PFSK-1 (cell line): ENCODE data around the gene PLPPR2.

ENCODE experiments used
- FOXP2 ChIP-seq: optimal IDR thresholded peaks from 2 replicates; pipeline ENCODE3; 2011; ENCODE audit warnings: borderline replicate concordance, control low read depth, inconsistent platforms; ENCODE audit not compliant: insufficient read depth; ENCODE audit errors: extremely low read length, extremely low read depth
- POLR2AphosphoS5 ChIP-seq: IDR thresholded peaks from 2 replicates; pipeline ENCODE4 v1.6.1; 2012; ENCODE audit warnings: low read depth, mild to moderate bottlenecking, control low read depth, low read length, moderate library complexity
- SIN3A ChIP-seq: IDR thresholded peaks from 2 replicates; pipeline ENCODE4 v1.6.1; 2012; ENCODE audit warnings: mild to moderate bottlenecking, low read length, moderate library complexity, borderline replicate concordance; ENCODE audit not compliant: insufficient read depth
- TAF1 ChIP-seq: IDR thresholded peaks from 2 replicates; pipeline ENCODE4 v1.6.1; 2012; ENCODE audit warnings: low read length, control low read depth, borderline replicate concordance; ENCODE audit not compliant: insufficient read depth
- TF ChIP-seq, protein P1 (sequence below), 2 experiments: IDR thresholded peaks; 2 replicates each; pipeline versions ENCODE4 v1.6.1 to v1.8.0; 2011 to 2012; ENCODE audit warnings: low read depth in 2 of 2, low read length in 2 of 2, control low read depth in 1 of 2, inconsistent platforms in 1 of 2, mild to moderate bottlenecking in 1 of 2, moderate library complexity in 1 of 2; ENCODE audit not compliant: insufficient read depth in 1 of 2

Gene PLPPR2

DNA sequence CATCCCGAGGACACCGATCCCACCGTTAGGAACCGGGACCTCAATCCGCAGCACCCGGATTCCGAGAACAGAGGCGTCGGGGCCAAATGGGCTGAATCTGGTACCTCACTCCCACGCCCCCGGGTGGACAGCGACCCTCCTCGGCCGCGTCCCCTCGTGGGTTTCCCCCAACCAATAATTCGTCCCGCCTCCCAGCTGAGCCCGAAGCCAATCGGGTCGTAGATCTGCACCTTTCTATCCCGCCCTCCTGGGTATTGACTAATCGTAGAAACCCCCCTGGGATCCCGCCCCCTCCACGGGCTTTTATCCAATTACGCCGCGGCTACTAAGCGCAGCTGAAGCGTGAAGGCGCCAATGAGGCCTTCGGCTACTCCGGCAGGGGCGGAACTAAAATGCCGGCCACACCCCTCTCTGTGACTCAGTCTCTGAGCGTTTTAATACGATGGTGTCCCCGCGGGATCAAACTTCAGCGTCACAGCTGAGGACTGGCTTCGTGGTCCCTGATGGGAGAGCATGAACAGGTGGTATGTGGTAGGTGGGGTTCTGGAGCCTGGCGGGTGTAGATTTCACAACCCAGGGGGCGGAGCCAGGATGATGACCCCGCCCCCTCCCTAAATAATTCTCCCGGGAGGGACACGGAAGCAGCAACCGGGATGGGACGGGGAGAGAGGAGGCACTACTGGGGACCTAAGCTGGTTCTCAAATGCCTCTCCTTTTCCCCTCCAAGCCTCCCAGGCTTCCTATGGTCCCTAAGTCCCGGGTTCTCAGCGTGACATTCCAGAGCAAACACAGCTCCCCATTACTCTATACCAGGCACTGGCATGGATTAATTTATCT, 8.9 kb upstream of the PLPPR2 start, which contains the start of the genes CCDC159 and TMEM205:
CCDC159 (plus strand) TSS at position 416 of the 837 bp plus-strand sequence; CDS start at position 504, 88 bp downstream.
TMEM205 (minus strand) TSS at position 165 of the 837 bp plus-strand sequence. CDS start 649 bp downstream, outside the sequence.
- no peak for TF ChIP-seq TAF1
- TF ChIP-seq, protein P1, sequence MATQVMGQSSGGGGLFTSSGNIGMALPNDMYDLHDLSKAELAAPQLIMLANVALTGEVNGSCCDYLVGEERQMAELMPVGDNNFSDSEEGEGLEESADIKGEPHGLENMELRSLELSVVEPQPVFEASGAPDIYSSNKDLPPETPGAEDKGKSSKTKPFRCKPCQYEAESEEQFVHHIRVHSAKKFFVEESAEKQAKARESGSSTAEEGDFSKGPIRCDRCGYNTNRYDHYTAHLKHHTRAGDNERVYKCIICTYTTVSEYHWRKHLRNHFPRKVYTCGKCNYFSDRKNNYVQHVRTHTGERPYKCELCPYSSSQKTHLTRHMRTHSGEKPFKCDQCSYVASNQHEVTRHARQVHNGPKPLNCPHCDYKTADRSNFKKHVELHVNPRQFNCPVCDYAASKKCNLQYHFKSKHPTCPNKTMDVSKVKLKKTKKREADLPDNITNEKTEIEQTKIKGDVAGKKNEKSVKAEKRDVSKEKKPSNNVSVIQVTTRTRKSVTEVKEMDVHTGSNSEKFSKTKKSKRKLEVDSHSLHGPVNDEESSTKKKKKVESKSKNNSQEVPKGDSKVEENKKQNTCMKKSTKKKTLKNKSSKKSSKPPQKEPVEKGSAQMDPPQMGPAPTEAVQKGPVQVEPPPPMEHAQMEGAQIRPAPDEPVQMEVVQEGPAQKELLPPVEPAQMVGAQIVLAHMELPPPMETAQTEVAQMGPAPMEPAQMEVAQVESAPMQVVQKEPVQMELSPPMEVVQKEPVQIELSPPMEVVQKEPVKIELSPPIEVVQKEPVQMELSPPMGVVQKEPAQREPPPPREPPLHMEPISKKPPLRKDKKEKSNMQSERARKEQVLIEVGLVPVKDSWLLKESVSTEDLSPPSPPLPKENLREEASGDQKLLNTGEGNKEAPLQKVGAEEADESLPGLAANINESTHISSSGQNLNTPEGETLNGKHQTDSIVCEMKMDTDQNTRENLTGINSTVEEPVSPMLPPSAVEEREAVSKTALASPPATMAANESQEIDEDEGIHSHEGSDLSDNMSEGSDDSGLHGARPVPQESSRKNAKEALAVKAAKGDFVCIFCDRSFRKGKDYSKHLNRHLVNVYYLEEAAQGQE (IDR thresholded peaks at IDR 0.05; ENCODE audit: insufficient read depth in 1 of 2, low read depth in 2 of 2, low read length in 2 of 2) = no peak

DNA sequence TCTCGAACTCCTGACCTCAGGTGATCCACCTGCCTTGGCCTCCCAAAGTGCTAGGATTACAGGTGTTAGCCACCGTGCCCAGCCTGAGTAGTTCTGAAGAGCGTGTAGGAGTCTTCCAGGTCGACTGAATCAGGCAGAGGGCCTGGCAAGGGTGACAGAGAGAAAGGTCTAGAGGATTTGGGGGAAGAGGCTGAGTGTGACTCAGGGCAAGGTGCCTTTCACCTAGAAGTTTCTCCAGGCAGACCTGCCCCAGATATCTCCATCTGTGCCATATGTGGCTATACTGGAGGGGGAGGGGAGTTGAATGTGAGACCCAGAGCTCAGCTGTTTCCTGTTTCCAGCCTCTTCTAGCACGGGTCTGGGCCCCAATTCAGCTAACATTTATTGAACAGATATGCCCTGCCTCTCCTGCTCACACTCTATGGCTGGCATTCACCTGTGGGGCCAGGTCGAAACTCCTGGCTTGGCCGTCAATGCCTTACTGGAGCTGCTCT, 7.6 kb upstream of the PLPPR2 start:
- no peak for TF ChIP-seq SIN3A
- no peak for TF ChIP-seq FOXP2
- no peak for TF ChIP-seq TAF1
- TF ChIP-seq, protein P1 (IDR thresholded peaks at IDR 0.05; ENCODE audit: insufficient read depth in 1 of 2, low read depth in 2 of 2, low read length in 2 of 2) = no peak
- TF ChIP-seq POLR2AphosphoS5 = no peak

DNA sequence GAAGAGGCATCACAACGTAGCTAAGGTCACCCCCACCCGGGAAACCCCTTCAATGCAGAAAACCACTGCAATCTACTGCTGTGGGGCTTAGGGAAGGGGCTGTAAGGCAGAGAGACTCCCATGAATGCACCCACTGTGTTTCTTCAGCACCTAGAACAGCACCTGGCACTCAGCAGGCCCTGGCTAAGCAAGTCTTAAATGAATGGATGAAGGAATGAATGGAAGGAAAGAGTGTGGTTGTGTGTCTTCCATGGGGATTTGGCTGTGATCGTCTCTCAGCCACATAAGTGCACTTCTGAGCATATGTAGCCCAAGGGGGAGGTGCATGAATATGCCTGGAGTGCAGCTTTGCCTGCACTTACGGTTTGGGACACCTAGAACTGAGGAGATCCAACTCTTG, 6.1 kb upstream of the PLPPR2 start:
- TF ChIP-seq, protein P1 (IDR thresholded peaks at IDR 0.05; ENCODE audit: insufficient read depth in 1 of 2, low read depth in 2 of 2, low read length in 2 of 2) = peak in 1 of 2 experiments; percentile 77; a peak in 2 of 4 replicates
- no peak for TF ChIP-seq SIN3A

DNA sequence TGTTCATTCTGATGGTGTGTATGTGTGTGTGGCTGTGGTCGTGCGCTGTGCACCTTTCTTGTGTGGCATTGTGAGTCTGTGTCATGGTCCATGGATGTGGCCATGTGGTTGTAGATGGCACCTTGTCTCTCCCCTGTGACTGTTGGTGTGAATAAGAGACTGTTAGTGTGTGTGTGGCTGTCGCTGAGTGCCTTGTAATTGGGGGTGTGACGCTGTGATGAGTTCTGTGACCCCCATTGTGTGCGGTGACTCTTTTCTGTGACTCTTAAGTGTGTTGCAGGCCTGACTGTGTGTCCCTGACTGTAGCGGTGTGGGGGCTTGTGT, 804 bp downstream of the PLPPR2 start:
- TF ChIP-seq, protein P1 (IDR thresholded peaks at IDR 0.05; ENCODE audit: insufficient read depth in 1 of 2, low read depth in 2 of 2, low read length in 2 of 2) = no peak
- TF ChIP-seq POLR2AphosphoS5 (no peak), TAF1 (no peak), FOXP2 (no peak), SIN3A (no peak)
